ENCODE results near the gene GRIP2. TPM values are rescaled to one million over a fixed set of nuclear protein-coding genes. Genes with fewer than 3 reads are reported as not detected.

Gene GRIP2
- total and polyA plus RNA-seq, 2 experiments from 2014 or later = 0.06 TPM; not detected in 1

DNA sequence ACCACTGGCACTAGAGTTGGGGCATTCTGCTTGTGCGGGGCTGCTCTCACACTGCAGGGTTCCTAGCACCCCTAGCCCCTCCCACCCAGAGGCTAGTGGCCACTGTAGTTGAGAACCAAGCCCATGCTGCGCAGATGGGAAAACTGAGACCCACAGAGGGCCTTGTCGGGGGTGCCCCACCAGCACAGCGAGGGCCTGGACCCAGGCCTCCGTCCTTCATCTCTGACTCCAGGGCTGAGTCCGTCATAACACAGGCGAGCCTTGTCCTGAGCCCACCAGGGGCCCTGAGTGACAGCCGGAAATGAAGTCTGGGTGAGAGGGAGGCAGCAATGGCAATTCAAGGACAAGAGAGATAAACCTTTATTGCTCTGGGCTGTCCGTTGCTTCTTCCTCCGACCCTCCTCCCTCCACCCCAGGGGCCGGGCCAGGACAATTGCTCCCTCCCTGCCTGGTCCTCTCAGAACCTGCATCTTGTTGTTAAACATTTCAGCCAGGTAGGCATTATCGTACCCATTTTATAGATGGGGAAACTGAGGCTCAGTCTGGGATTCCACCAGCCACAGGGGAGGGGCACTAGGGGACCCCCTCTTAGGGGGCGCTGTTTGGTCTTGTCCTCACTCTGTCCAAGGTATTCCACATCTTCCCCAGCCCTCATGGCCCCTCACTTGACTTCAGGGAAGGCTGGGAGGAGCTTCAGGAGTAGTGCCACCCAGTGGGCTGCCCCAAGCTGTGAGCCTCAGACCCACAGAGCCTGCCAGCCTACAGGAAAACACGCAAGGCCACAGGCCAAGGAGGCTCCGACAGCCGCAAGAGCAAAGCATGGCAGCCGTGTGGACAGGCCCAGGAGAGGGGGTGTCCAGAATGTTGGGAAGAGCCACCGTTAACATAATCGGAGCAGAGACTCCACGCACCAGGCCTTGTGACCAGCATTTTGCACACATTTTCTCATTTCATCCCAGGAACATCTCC, 4.4 kb upstream of the GRIP2 start:
- Histone ChIP-seq H3K9me3 (ENCODE audit: low read depth) (no peaks in the 10 kb centered on the region), H3K4me1 (ENCODE audit: low read depth) (no peaks in the 10 kb centered on the region), H3K4me3 (no peak overlapping the region), H3K36me3 (no peaks in the 10 kb centered on the region), H3K27me3 (no peaks in the 10 kb centered on the region), H3K27ac (no peak overlapping the region)
- no peak for DNase-seq (ENCODE audit: low read depth in 1 of 2, low spot score in 1 of 2)
- TF ChIP-seq, protein P1, sequence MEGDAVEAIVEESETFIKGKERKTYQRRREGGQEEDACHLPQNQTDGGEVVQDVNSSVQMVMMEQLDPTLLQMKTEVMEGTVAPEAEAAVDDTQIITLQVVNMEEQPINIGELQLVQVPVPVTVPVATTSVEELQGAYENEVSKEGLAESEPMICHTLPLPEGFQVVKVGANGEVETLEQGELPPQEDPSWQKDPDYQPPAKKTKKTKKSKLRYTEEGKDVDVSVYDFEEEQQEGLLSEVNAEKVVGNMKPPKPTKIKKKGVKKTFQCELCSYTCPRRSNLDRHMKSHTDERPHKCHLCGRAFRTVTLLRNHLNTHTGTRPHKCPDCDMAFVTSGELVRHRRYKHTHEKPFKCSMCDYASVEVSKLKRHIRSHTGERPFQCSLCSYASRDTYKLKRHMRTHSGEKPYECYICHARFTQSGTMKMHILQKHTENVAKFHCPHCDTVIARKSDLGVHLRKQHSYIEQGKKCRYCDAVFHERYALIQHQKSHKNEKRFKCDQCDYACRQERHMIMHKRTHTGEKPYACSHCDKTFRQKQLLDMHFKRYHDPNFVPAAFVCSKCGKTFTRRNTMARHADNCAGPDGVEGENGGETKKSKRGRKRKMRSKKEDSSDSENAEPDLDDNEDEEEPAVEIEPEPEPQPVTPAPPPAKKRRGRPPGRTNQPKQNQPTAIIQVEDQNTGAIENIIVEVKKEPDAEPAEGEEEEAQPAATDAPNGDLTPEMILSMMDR (IDR thresholded peaks at IDR 0.05; ENCODE audit: low read depth, low read length) = no peak

DNA sequence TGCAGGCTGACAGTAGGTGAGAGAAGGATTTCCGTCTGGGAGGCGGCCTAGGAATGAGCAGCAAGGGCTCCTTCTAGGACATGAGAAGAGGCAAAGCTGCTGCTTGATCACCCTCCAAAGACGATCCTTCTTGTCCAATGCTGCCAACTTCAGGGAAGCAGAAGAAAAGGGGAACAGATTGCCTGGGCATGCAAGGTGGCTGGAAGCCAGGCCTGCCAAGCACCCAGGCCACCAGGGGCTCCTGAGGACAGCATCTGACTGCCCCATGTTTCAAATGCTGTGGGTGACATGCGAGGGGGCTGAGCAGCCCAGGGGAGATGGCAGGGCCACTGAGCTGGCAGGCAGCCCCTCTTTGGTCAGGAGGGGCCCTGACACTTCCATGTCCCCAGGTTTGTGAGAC, 3.3 kb upstream of the GRIP2 start:
- Histone ChIP-seq H3K4me3 (no peak overlapping the region), H3K4me1 (ENCODE audit: low read depth) (no peaks in the 10 kb centered on the region), H3K27me3 (no peaks in the 10 kb centered on the region), H3K9me3 (ENCODE audit: low read depth) (no peaks in the 10 kb centered on the region), H3K36me3 (no peaks in the 10 kb centered on the region), H3K27ac (no peak overlapping the region)
- TF ChIP-seq, protein P1 (IDR thresholded peaks at IDR 0.05; ENCODE audit: low read depth, low read length) = no peak
- DNase-seq (ENCODE audit: low read depth in 1 of 2, low spot score in 1 of 2) = no peak

DNA sequence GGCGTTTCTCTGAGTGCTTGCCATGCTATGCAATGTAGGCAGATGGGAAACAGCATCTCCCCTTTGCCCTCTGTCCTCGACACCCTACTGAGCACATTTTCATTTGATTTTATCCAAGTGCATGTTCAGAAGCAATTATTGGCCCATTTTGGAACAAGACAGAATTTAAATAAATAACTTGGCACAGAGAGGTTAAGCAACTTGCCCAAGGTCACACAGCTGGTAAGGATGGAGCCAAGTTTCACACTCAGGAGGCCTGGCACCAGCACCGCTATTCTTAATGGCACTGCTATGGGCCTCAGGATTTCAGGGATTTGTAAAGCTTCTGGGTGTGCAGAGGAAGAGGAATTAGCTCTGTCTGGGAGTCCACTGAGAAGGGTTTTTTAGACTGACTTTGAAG, 2.5 kb upstream of the GRIP2 start:
- no peaks in the 10 kb centered on the region for H3K27me3 ChIP-seq
- TF ChIP-seq, protein P1 (IDR thresholded peaks at IDR 0.05; ENCODE audit: low read depth, low read length) = no peak
- H3K4me3 ChIP-seq = no peak overlapping the region
- H3K36me3 ChIP-seq = no peaks in the 10 kb centered on the region
- H3K27ac ChIP-seq = no peak overlapping the region
- no peaks in the 10 kb centered on the region for H3K4me1 ChIP-seq (ENCODE audit: low read depth)
- no peaks in the 10 kb centered on the region for H3K9me3 ChIP-seq (ENCODE audit: low read depth)
- no peak for DNase-seq (ENCODE audit: low read depth in 1 of 2, low spot score in 1 of 2)

DNA sequence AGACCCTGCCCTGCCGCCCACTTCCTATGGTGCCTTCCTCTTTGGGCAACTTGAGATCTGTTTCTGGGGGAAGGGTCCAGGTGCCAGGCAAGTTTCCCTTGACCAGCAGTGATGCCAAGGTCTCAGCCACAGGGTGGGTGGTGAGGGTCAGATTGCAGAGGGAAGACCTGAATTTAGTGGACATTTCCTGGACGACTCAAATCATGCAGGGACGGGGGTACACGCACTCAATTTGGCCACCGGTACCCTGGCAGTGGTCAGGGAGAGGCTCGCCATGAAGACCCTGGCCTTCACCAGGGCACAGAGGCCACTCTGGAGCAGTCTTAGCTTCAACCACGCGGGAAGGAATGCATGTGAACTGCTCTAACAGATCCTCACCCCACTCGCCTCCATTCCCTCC, 1.5 kb upstream of the GRIP2 start:
- Histone ChIP-seq H3K9me3 (ENCODE audit: low read depth) (no peaks in the 10 kb centered on the region), H3K4me3 (no peak overlapping the region), H3K27ac (no peak overlapping the region), H3K27me3 (no peaks in the 10 kb centered on the region), H3K4me1 (ENCODE audit: low read depth) (no peaks in the 10 kb centered on the region), H3K36me3 (no peaks in the 10 kb centered on the region)
- TF ChIP-seq, protein P1 (IDR thresholded peaks at IDR 0.05; ENCODE audit: low read depth, low read length) = no peak
- no peak for DNase-seq (ENCODE audit: low read depth in 1 of 2, low spot score in 1 of 2)

DNA sequence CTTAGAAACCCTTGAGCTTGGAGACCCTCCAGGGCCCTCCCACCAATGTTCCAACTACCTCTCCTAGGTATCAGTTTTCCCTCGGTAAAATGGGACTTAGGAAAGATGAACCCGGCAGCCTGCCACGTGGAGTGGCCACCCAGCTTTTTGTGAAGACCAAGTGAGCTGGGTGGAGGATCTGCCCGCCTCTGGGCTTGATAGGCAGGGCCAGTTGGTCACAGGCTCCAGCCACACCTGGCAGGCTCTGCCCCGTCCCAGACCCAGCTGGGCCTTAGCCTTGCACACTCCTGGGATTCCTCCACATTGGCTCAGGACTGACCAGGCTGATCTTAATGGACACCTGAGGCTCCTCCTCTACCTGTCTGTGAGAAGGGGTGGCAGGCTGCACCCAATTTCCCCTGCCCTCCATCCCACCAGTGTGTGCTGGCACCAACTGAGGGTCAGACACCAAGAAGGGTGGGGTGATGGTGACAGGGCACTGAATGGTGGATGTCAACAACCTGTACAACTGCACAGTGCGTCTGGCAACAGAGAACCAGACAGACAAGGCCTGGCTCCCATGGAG, 761 bp upstream of the GRIP2 start:
- no peaks in the 10 kb centered on the region for H3K27me3 ChIP-seq
- TF ChIP-seq, protein P1 (IDR thresholded peaks at IDR 0.05; ENCODE audit: low read depth, low read length) = no peak
- no peak overlapping the region for H3K27ac ChIP-seq
- no peak overlapping the region for H3K4me3 ChIP-seq
- no peak for DNase-seq (ENCODE audit: low read depth in 1 of 2, low spot score in 1 of 2)
- H3K9me3 ChIP-seq (ENCODE audit: low read depth) = no peaks in the 10 kb centered on the region
- no peaks in the 10 kb centered on the region for H3K36me3 ChIP-seq
- no peaks in the 10 kb centered on the region for H3K4me1 ChIP-seq (ENCODE audit: low read depth)

All from cardiac muscle cell (in vitro differentiated cells and primary cell).